HG02623 (cell line): ENCODE data around the gene RPTOR.

Experiments used
- ATAC-seq: cut with Tn5 transposase; IDR thresholded peaks from one replicate; pipeline ENCODE4 v1.9.1; 2021; ENCODE audit warnings: moderate library complexity; ENCODE audit not compliant: unreplicated experiment

Gene RPTOR

DNA sequence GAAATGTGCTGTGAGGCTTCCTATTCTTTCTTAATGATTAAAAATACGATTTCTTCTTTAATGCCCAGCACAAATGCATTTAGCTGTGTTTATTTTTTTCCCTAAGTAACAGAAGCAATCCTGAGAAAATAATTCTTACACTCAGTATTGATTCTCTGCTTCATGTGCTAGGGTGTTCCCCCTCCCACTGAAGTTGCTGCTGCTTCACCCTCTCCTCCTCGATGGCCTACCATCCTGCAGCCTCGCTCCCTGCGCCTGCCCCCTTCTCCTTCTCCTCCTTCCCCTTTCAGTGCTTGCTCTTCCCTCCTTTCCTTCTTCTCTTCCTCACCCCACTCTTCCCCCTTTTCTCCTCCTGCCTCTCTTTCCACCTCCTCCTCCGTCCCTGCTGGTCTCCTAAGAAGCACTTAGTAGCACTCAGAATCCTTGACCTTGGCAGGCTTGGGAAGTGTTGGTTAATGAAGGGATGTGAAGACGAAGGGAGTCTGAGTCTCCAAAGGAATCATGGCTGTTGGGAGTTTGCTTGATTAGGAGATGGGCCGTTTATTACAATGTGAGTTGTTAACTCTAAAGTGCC, 119.7 kb downstream of the RPTOR start:
- no peak for ATAC-seq

DNA sequence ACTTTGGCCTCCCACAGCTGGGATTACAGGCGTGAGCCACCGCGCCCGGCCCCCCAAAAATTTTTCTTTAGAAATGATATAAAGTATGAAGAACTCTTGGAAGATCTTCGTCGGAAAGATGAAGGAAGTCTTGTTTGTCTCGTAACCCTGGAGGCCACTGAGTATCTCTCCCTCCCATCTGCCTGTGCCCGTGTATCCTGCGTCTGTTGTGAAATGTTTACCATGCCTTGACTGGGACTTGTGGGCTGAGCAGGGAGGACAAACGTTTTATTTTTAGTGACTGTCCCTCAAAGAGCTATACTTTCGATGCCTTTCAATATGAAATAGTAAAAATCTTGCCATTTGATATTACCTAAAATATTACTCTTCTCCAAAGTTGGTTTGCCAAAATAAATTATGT, 121.2 kb downstream of the RPTOR start:
- no peak for ATAC-seq

DNA sequence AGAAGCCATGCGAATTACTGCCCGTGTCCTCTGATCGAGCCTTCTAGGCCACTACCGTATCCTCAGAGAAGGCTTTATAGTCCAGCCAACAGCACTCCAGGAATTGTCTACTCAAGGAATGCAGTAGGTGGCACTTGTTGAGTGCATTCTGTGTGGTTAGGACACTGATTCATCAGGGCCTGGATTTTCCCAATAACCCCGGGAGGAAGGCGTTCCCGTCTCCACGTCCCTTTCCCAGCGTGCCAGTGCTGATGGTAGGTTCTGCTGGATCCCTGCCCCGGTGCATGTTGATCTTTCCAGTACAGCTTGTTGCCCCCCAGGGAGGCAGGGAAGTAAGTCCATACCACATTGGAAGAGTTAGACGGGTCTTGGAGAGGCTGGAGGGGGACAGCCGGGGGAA, 122.2 kb downstream of the RPTOR start:
- ATAC-seq, result no peak

DNA sequence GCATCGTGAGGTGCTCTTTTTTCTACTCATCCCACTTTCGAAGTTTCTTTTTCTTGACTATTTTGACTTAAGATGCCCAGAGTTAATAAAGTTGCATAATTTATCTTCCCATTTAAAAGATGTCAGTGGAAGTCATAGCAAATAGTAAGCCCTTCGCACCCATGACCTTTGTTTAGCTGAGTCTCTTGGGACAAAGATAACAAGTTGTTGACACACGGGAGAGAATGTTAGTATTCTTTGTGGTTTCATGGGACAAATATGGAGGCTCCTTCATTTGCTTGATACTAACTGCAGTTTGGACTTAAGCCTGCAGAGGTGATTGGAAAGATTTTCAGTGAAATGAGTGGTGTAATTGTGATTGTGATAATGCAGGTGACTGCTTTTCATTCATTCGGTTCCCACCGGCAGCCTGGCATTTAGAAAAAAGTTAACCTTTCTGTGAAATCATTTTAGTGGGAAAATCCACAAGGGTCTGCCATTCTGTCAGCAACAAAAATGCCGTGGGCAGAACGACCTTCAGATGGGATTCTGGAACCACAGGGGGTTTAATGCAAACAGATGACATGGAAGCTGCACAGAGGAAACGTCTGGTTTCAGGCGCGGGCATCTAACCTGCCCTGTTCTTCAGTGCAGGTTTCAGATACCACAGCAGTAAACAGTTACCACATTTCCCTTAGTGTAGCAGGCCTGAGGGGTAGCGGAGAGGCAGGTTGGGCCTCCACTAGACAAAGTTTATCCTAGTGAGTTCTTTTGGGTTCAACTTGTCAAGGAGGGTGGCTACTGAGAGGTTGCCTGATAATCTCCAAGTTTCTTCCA, 123.0 kb downstream of the RPTOR start:
- ATAC-seq, result no peak

DNA sequence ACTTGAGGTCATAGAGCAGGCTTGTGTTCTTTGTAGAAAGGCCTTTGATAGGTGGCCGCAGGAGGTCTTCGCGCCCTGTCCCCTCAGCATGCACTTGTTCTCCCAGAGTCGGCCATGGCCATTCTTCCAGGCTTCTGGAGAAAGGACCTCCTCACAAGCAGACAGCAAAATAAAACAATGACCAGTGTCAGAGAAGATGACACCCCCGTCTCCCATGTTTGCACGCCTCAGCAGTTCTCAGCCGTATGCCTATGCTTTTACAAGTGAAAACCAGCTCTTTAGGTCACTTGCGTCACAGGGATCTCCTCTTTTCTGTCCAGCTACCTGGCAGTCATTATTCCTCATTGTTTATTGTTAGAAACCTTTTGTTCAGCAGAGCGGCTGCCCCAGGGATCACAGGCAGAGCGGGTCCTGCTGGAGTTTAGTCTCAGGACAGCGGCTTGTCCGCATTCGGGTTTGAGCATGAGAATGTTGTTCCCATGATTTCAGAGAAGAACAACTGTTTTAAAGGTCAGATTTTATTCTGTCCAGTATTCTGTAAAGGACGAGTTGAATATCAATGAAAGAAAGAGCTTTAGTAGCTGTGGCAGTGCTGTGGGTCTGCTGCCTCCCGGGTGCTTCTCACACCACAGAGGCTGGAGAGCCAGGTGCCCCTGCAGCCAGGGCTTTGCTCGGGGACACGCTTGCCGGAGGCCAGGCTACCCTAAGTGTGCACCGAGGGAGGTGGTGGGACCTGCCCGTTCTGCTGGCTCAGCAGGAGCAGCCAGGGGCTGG, 123.9 kb downstream of the RPTOR start:
- no peak for ATAC-seq

DNA sequence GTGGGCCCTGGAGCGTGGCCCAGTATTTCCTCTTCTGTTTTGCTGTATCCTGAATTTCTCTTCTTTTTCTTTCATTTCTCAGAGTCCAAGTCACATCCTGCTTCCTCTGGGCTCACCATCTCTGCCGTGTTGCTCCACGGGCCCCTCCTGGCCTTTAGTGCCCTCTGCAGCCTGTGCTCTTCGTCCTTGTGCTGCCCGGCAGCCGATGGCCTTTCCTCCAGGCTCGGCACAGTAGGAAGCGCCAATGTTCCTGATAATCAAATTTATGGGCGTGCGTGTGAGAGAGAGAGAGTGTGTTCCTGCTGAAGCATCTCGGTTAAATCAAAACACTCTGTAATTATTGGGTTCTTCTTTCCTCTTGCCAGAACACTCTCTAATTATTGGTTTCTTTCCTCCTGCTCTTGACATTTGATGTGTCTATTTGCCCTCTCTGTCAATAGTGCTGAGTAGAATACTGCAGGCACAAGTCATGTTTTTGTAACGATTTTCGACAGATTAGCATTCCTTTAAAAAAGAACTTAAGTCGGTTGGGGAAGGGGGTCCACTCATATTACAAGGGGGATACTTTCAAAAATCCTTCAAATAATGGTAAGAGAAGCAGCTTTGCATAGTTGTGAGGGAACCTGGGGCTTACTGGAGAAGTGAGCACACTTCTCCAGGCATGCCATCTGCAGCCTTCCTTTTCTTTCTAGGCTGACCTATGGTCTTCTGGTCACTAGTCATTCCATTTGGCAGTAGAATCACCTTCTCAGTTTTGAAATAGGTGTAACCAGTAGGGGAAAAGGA, 126.6 kb downstream of the RPTOR start:
- no peak for ATAC-seq

DNA sequence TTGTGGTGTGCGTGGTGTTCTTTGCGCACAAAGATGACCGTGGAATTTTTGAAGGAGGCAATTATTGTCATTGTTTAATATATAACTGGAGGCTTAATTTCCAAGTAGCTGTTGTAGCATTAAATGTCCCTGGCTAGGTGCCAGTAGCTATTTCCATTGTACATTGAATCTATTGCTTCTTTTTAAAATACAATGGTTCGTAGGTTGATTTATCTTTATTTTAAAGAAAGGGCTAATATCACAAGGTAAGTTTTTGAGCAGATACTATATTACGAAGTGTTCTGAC, 127.1 kb downstream of the RPTOR start:
- ATAC-seq, result no peak

DNA sequence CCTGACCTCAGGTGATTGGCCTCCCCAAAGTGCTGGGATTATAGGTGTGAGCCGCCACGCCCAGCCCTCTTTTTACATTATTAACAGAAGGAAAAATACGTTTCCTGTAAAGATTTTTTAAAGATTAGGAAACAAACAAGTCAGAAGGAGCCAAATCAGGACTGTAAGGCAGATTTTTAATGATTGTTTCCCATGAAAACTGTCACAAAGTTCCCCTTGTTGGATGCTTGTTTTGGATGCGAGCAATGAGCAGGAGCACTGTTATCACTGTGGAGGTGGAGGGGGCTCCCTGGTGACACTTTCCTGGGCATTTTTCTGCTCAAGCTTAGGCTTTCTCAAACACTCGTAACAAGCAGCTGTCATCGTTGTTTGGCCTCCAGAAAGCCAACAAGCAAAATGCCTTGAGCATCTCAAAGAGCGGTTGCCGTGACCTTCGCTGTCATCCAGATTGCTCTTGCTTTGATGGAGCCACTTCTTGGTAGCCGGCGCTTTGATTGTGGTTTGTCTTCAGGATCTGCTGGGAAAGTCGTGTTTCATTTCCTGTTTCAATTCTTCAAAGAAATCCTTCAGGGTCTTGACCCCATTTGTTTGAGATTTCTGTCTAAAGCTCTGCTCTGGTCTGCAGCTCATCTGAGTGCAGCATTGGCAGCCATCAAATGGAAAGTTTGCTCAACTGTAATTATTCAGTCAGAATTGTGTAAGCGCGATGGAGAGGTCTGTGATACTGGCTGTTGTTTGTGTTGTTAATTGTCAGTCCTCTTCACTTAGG, 128.7 kb downstream of the RPTOR start:
- ATAC-seq, result no peak

DNA sequence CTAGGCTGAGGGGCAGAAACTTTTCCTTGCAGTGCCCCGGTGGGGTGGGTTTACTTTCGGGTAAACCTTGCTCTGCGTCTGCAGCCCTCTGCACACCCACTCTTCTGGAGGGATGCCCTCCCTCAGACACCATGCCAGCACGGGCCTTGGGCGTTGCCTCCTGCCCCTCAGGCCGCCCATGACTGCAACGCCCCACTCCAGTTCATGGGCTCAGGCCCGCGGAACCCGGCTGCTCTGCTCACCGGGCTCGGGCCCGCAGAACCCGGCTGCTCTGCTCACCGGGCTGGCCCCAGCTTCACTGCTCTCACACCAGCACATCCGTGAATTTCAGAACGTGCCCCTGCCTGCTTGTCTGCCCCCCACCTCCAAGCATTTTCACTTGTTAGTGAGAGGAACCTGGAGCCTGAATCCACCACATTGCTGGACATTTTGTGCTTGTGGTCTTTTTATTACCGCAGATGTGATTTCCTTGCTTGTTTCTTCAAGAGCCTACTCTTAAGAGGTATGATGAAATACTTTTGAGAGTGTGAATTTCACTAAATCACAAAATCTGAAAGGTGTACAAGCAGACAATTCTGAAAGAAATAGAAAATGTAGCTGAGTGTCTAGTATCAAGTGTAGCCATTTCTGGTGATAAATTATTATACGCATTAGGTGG, 130.9 kb downstream of the RPTOR start:
- ATAC-seq, result no peak

DNA sequence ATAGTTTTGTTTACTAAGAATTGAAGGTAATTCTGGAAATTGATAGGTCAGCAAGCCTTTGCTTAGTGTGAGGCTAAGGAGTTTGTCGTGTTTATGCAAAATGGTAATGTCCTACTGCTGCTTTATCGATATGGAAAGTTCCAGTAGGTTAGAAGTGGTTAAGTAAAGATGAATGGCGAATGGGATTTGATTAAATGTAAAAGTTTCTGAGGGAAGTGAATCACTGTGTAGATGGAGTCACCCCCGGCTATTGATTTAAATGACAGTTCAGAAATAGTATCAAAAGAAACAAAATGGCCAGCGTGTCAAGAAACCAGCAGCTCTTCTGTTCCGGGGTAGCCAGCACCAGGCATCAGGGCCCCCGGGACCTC, 131.4 kb downstream of the RPTOR start:
- no peak for ATAC-seq

DNA sequence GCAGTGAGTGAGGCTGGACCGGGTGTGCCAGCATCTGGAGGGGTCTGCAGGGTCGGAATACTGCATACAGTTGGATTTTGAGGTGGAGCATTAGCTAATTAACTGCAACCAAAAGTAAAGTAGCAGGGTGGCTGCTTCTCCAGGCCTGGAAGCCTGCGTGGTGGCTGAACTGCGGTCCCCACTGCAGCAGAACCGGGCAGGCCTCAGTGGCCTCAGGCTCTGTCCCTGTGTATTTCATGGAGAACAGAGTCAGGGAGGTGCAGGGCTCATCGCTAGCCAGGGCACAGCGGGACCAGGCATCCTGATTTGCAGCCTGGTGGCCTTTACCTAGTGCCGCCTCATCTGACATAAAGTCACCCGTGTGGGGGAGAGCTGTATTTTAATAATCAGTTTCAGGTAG, 131.9 kb downstream of the RPTOR start:
- no peak for ATAC-seq

DNA sequence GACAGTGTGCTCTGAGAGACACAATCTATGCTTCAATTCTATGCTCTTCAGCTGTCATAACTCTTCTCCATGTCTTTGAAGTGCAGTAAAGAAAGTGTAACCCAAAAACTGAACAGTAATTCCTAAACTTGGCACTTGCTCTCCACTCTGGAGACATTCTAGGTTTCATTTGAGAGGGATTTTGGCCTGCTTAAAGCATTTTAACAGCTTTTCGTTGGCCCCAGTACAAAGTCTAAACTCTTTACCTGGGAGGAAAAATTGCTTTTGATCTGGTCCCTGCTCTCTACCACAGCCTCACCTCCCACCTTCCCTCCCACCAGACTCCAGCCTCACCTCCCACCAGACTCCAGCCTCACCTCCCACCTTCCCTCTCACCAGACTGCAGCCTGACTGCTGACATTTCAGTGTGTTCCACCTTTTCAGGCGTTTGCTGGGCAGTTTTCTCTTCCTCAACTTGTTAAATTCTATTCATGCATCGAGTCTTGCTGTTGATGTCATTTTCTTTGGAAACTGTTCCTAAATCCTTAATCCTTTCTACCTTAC, 132.6 kb downstream of the RPTOR start:
- no peak for ATAC-seq

DNA sequence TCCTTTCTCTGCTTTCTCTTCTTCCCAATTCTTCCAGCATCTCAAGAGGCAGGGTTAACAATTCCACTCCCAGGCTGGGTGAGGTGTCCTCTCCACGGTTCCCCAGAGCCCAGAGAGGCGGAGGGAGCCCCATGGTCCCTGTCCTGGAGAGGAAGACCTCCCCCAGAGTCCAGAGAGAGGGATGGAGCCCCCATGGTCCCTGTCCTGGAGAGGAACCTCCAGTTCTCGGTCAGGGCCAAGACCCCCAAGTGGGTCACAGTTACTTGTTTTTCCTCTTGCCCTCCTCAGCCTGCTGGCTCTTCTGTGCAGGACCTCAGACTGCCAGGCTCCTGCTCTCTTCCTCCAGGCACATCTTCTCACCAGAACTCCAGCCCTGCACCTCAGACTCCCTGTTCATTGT, 135.2 kb downstream of the RPTOR start:
- no peak for ATAC-seq

DNA sequence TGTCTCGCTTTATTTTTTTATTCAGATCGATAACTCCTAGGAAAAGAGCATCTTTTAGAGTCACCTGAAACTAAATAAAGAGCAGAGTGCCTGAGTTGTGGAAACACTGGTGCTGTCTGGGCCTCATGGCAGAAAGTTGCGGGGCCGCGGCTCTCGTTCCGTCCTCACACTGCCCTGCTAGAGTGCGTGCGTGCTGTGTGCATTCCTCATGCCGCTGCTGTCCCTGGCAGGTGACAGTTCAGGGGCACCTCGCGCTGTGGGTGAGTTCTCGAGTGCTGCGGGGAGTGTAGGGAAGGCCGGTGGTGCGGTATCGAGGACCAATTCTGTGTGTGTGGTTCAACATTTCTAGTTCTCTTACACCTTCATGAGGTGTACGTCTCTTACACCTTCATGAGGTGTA, 136.6 kb downstream of the RPTOR start:
- no peak for ATAC-seq

DNA sequence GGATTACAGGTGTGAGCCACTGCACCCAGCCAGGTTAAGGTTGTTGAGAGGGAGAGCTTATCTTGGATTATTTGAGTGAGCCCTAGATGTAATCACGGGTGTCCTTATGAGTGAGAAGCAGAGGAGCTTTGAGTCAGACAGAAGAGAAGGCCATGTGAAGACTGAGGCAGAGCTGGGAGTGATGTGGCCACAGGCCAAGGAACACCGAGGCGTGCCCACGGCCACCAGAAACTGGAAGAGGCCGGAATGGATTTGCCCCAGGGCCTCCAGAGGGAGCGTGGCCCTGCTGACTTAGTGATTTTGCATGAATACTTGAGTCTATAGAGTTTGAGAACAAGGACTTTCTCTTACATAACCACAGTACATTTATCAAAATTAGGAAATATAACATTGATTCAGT, 137.7 kb downstream of the RPTOR start:
- no peak for ATAC-seq

DNA sequence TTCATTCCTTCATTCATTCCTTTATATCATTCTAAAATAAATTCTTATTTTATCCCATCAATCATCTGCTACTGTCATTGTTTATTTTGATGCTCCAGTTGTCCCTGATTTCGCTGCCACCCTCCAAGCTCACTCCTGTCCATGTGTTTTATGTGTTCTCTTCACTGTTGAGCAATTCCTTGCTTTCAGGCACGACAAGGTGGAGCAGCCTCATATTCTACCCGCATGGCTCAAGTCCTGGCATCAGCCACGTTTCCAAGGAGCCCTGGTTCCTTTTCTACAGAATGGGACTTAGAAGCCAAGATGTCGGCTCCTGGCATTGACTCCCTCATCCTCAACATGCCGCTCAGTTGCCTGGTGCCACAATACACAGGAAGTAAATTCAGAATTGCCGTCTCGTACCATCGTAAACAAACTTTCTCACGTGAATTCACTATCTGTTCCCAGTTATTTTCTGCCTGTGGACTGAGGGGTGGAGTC, 139.0 kb downstream of the RPTOR start:
- ATAC-seq, result no peak

DNA sequence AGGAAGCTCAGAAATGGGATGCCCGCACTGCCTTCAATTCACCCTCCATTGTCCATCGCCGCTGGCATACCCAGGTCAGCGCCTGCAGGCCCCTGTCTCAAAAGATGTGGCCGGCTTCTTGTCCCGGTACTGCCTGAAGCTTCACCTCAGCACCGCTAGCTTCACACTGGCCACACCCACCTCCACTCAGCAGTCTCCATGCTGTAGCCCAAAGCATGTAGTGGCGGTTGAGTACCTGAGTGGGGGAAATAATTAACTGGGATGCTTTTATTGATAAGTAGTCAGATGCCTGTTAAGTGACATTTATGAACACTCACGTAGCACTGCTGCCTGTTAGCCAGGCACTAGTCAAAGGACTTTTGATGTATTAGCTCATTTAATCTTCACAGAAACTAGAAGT, 143.2 kb downstream of the RPTOR start:
- no peak for ATAC-seq

DNA sequence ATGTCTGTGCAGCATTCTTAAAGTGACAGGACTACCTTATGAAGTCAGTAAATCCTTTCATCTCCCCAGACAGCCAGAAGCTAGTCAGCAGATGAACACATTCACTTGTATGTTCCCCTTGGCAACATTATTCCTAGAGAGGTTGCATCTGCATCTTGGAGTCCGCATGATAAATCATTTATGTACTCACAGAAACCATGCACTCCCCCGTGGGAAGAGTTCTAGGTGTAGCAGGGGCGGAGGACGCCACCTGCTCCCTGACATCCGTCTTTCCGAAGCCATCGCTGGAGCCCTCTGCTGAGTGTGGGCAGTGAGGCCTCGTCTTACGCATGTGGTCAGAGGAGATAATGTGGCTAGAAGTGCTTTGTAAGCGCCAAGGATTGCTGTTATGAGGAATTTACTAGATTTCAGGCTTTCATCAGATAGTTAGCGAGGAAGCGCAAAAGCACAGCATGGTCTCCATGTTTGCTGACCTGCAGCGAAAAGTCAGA, 144.5 kb downstream of the RPTOR start:
- ATAC-seq, result no peak

DNA sequence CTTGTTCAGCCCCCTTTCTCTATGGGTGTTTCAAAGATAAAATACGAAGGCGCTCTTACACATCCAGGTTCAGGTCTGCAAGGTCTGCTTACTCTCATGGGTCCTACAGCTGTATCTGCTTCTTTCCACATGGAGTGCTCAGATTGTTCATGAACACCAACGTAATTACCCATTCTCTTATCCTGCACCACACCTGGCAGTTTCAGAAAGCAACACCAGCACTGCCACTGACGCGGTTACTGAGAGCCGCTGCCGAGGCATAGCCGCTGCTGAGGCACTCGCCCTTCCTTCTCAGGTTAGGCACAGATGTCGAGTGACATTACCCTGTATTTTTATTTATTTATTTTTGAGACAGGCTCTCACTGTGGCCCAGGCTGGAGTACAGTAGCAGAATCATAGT, 147.1 kb downstream of the RPTOR start:
- ATAC-seq, result no peak
